ENCODE measurements around the gene BORCS6. TPM values are rescaled to one million over a fixed set of nuclear protein-coding genes. Genes with fewer than 3 reads are reported as not detected.

Gene BORCS6
- total and polyA plus RNA-seq, 2 donors (not counting 1 experiment from before 2014, with no cell fraction given), result 9.7 to 20.2 TPM

DNA sequence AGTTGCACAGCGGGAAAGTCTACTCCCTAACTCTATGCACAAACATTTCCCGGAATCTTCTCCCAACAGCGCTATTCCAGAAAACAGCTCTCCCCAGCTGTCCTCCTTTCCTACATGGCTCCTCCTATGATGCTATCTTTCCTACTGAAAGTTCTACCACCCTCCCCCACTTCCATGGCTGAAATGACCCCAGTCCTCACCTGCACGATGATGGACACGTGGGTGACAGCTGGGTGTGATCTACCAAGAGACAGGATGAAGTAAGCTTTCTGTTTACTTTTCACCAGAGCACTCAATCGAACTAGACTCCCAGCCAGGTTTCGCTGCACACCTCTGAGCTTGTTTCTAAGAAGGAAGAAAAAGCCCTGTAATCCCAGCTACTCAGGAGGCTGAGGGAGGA is 47.2 kb upstream of the BORCS6 start:
- no peak overlapping the region for H3K27ac ChIP-seq (ENCODE audit: low read length in 2 of 2)
- H3K4me3 ChIP-seq (ENCODE audit: control extremely low read depth in 1 of 5, extremely low read depth in 1 of 5, insufficient read depth in 1 of 5, low read depth in 2 of 5, low read length in 4 of 5), result no peak overlapping the region
- no peaks in the 10 kb centered on the region for H3K4me1 ChIP-seq (ENCODE audit: control insufficient read depth in 2 of 2, insufficient read depth in 2 of 2, low read length in 2 of 2)
- no peak for DNase-seq
- 100% methylated on average over 3 of the region's 7 CpGs for WGBS (ENCODE audit: insufficient coverage)
- TF ChIP-seq EZH2 (IDR thresholded peaks at IDR 0.05; ENCODE audit: borderline replicate concordance, insufficient read depth, low read depth, low read length, poor library complexity, severe bottlenecking), result no peak
- TF ChIP-seq, protein P1, sequence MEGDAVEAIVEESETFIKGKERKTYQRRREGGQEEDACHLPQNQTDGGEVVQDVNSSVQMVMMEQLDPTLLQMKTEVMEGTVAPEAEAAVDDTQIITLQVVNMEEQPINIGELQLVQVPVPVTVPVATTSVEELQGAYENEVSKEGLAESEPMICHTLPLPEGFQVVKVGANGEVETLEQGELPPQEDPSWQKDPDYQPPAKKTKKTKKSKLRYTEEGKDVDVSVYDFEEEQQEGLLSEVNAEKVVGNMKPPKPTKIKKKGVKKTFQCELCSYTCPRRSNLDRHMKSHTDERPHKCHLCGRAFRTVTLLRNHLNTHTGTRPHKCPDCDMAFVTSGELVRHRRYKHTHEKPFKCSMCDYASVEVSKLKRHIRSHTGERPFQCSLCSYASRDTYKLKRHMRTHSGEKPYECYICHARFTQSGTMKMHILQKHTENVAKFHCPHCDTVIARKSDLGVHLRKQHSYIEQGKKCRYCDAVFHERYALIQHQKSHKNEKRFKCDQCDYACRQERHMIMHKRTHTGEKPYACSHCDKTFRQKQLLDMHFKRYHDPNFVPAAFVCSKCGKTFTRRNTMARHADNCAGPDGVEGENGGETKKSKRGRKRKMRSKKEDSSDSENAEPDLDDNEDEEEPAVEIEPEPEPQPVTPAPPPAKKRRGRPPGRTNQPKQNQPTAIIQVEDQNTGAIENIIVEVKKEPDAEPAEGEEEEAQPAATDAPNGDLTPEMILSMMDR (IDR thresholded peaks at IDR 0.05), result no peak
- H3K4me2 ChIP-seq (replicated peaks; ENCODE audit: low read depth, low read length, poor library complexity, severe bottlenecking), result no peak overlapping the region
- ChIA-PET CTCF (interaction anchor here (0.6 to 1.4 kb wide), 4 partner anchors 10 to 173 kb away, joined by 3 to 4 read pairs (median 3); partner anchors contain the start of gene CTC1), POLR2A (interaction anchor here (0.7 kb wide), 1 partner anchor 536 kb away, joined by 5 read pairs; no protein-coding TSS in a partner anchor)
- no peak for ATAC-seq (ENCODE audit: low read depth)
- H4K20me1 ChIP-seq (ENCODE audit: control insufficient read depth, insufficient read depth, low read length, poor library complexity, severe bottlenecking), result peaks cover 95% of the 10 kb centered on the region
- H3K9ac ChIP-seq (ENCODE audit: low read length), result no peak overlapping the region
- no peak overlapping the region for H2AFZ ChIP-seq (ENCODE audit: insufficient read depth, low read depth, low read length, poor library complexity, severe bottlenecking)
- Mint-ChIP-seq H3K4me1 (peaks cover 3% of the 10 kb centered on the region), H3K27ac (peak overlapping the region; percentile 32), H3K27me3 (no peaks in the 10 kb centered on the region), H3K9me3 (ENCODE audit: insufficient read depth) (no peaks in the 10 kb centered on the region), H3K4me3 (no peak overlapping the region)
- H3K36me3 ChIP-seq (replicated peaks in 1 of 2; ENCODE audit: control extremely low read depth in 1 of 2, control insufficient read depth in 1 of 2, extremely low read depth in 1 of 2, insufficient read depth in 2 of 2, low read length in 1 of 2), result peaks cover 5 to 92% of the 10 kb centered on the region in 2 experiments
- H3K79me2 ChIP-seq (ENCODE audit: control insufficient read depth, insufficient read depth, low read length), result peaks cover 83% of the 10 kb centered on the region
- H3K27me3 ChIP-seq (replicated peaks in 1 of 4; ENCODE audit: control extremely low read depth in 1 of 4, control insufficient read depth in 3 of 4, insufficient read depth in 4 of 4, low read length in 3 of 4), result no peaks in the 10 kb centered on the region
- no peaks in the 10 kb centered on the region for H3K9me3 ChIP-seq (ENCODE audit: control extremely low read depth in 1 of 3, control insufficient read depth in 2 of 3, insufficient read depth in 1 of 3, low read length in 2 of 3)
- intact Hi-C loops (cut with micrococcal nuclease), result no loop called here

DNA sequence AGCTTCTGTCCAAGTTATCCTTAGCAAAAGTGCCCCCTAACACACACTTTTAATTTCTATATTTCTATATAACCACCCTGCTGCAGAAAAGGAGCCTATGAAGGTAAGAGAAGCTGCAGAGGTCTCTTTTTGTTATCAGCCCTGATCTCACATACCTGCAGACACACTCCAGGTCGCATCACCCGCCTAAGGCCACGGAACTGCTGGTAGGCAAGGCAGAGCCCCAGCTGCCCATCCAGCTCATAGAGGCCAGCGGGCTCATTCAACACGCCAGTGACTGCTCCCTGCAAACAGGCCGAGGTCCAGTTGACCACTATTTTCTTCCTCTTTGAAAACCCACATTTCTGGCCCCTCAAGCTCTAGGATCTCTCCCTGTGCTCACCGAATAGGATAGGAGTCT is 45.7 kb upstream of the BORCS6 start:
- H2AFZ ChIP-seq (ENCODE audit: insufficient read depth, low read depth, low read length, poor library complexity, severe bottlenecking), result no peak overlapping the region
- peaks cover 84% of the 10 kb centered on the region for H4K20me1 ChIP-seq (ENCODE audit: control insufficient read depth, insufficient read depth, low read length, poor library complexity, severe bottlenecking)
- no peaks in the 10 kb centered on the region for H3K9me3 Mint-ChIP-seq (ENCODE audit: insufficient read depth)
- no peak overlapping the region for H3K4me2 ChIP-seq (replicated peaks; ENCODE audit: low read depth, low read length, poor library complexity, severe bottlenecking)
- ATAC-seq (ENCODE audit: low read depth), result no peak
- intact Hi-C loops (cut with micrococcal nuclease), result no loop called here
- no peaks in the 10 kb centered on the region for H3K27me3 ChIP-seq (replicated peaks in 1 of 4; ENCODE audit: control extremely low read depth in 1 of 4, control insufficient read depth in 3 of 4, insufficient read depth in 4 of 4, low read length in 3 of 4)
- H3K9ac ChIP-seq (ENCODE audit: low read length), result no peak overlapping the region
- no peak overlapping the region for H3K4me3 Mint-ChIP-seq
- no peaks in the 10 kb centered on the region for H3K27me3 Mint-ChIP-seq
- ChIA-PET POLR2A (interaction anchor here (0.6 to 1.3 kb wide), 4 partner anchors 11 to 25 kb away, joined by 3 to 9 read pairs (median 6); partner anchors contain the start of gene AURKB), CTCF (interaction anchor here (1.0 to 1.7 kb wide), 4 partner anchors 10 to 116 kb away, joined by 3 to 8 read pairs (median 4); partner anchors contain the start of gene CTC1)
- H3K4me3 ChIP-seq (ENCODE audit: control extremely low read depth in 1 of 5, extremely low read depth in 1 of 5, insufficient read depth in 1 of 5, low read depth in 2 of 5, low read length in 4 of 5), result no peak overlapping the region
- H3K27ac ChIP-seq (ENCODE audit: low read length in 2 of 2), result no peak overlapping the region
- H3K27ac Mint-ChIP-seq, result no peak overlapping the region
- H3K79me2 ChIP-seq (ENCODE audit: control insufficient read depth, insufficient read depth, low read length), result peaks cover 68% of the 10 kb centered on the region
- WGBS (ENCODE audit: insufficient coverage), result 96% methylated on average over 7 of the region's 7 CpGs
- H3K4me1 ChIP-seq (ENCODE audit: control insufficient read depth in 2 of 2, insufficient read depth in 2 of 2, low read length in 2 of 2), result no peaks in the 10 kb centered on the region
- H3K4me1 Mint-ChIP-seq, result peaks cover 3% of the 10 kb centered on the region
- TF ChIP-seq EZH2 (IDR thresholded peaks at IDR 0.05; ENCODE audit: borderline replicate concordance, insufficient read depth, low read depth, low read length, poor library complexity, severe bottlenecking), result no peak
- TF ChIP-seq, protein P1 (IDR thresholded peaks at IDR 0.05), result no peak
- peaks cover 5 to 95% of the 10 kb centered on the region in 2 experiments for H3K36me3 ChIP-seq (replicated peaks in 1 of 2; ENCODE audit: control extremely low read depth in 1 of 2, control insufficient read depth in 1 of 2, extremely low read depth in 1 of 2, insufficient read depth in 2 of 2, low read length in 1 of 2)
- H3K9me3 ChIP-seq (ENCODE audit: control extremely low read depth in 1 of 3, control insufficient read depth in 2 of 3, insufficient read depth in 1 of 3, low read length in 2 of 3), result no peaks in the 10 kb centered on the region
- DNase-seq, result no peak
